ENCODE results near the gene ZNF81. TPM values are rescaled to one million over a fixed set of nuclear protein-coding genes. Genes with fewer than 3 reads are reported as not detected.
A peak's percentile ranks its signal among the peaks of the same experiment; 100 is the strongest.

Gene ZNF81
- polyA plus RNA-seq, 2 of the 4 experiments (the other 2 are of a cell fraction), result 3.8 to 8.3 TPM

- no peak for DNase-seq (ENCODE audit: low read depth in 1 of 2, low spot score in 1 of 2)
- ATAC-seq, result no peak
- Histone ChIP-seq H3K4me1 (no peaks in the 10 kb centered on the region), H3K4me3 (no peak overlapping the region), H3K4me2 (no peak overlapping the region), H3K27ac (no peak overlapping the region), H3K9me3 (no peaks in the 10 kb centered on the region)
- ChIA-PET POLR2A (no interaction called here), CTCF (no interaction called here)
- WGBS (ENCODE audit: missing lambda C conversion rate), result 61% methylated on average over 3 of the region's 3 CpGs
- FAIRE-seq, result no peak
- TF ChIP-seq FOSB (CRISPR knock-in tag; IDR thresholded peaks at IDR 0.05) (no peak), ESRRA (IDR thresholded peaks at IDR 0.05; ENCODE audit: borderline replicate concordance, low read length) (no peak), EHMT2 (IDR thresholded peaks at IDR 0.05; ENCODE audit: low read depth) (no peak), MYC (IDR thresholded peaks at IDR 0.05; ENCODE audit: borderline replicate concordance, low read length) (no peak), HEYL (CRISPR knock-in tag; IDR thresholded peaks at IDR 0.05) (no peak), MAFK (IDR thresholded peaks at IDR 0.05; ENCODE audit: partially characterized antibody) (no peak), GATA3 (IDR thresholded peaks at IDR 0.05; ENCODE audit: borderline replicate concordance) (no peak), HMGXB4 (CRISPR knock-in tag; IDR thresholded peaks at IDR 0.05; ENCODE audit: borderline replicate concordance) (no peak), JUNB (IDR thresholded peaks at IDR 0.05) (no peak), TFCP2L1 (CRISPR knock-in tag; IDR thresholded peaks at IDR 0.05) (no peak), FOSL2 (IDR thresholded peaks at IDR 0.05) (no peak), FOSL2 (CRISPR knock-in tag; IDR thresholded peaks at IDR 0.05) (no peak)
Measured at GRCh38 chrX:47885501-47885900, 48.8 kb downstream of the ZNF81 start.

GRCh38 chrX:47898024-47898423 lies 61.3 kb downstream of the ZNF81 start:
- FAIRE-seq (no peak), ATAC-seq (no peak), DNase-seq (ENCODE audit: low read depth in 1 of 2, low spot score in 1 of 2) (no peak)
- Histone ChIP-seq H3K9me3 (0 out of 3 replicates have a peak, but pooled peaks cover 3% of the 10 kb centered on the region), H3K4me3 (no peak overlapping the region), H3K27ac (no peak overlapping the region), H3K4me2 (no peak overlapping the region), H3K4me1 (no peaks in the 10 kb centered on the region)
- POLR2A ChIA-PET, result no interaction called here
- CTCF ChIA-PET, result no interaction called here
- no peak for TF ChIP-seq FOSB (CRISPR knock-in tag; IDR thresholded peaks at IDR 0.05)
- no peak for TF ChIP-seq EP300 (IDR thresholded peaks at IDR 0.05)
- no peak for TF ChIP-seq SMC3 (IDR thresholded peaks at IDR 0.05)
- TF ChIP-seq RNF2 (IDR thresholded peaks at IDR 0.05; ENCODE audit: borderline replicate concordance, low read depth), result no peak
- TF ChIP-seq MYC (IDR thresholded peaks at IDR 0.05; ENCODE audit: borderline replicate concordance, low read length), result no peak
- TF ChIP-seq HES2 (IDR thresholded peaks at IDR 0.05), result no peak
- TF ChIP-seq NPAS2 (CRISPR knock-in tag; IDR thresholded peaks at IDR 0.05; ENCODE audit: borderline replicate concordance), result no peak
- no peak for TF ChIP-seq JUN (IDR thresholded peaks at IDR 0.05)
- TF ChIP-seq USF2 (IDR thresholded peaks at IDR 0.05), result no peak
- TF ChIP-seq RCOR1 (IDR thresholded peaks at IDR 0.05; ENCODE audit: low read depth, low read length), result no peak
- no peak for TF ChIP-seq CBX2 (IDR thresholded peaks at IDR 0.05; ENCODE audit: borderline replicate concordance, low read depth)
- no peak for TF ChIP-seq CBX8 (IDR thresholded peaks at IDR 0.05)
- TF ChIP-seq CHD4 (IDR thresholded peaks at IDR 0.05; ENCODE audit: borderline replicate concordance), result no peak
- TF ChIP-seq POLR2AphosphoS2 (conservative IDR thresholded peaks at IDR 0.05; ENCODE audit: low read length), result no peak
- no peak for TF ChIP-seq POLR2A (IDR thresholded peaks at IDR 0.05; ENCODE audit: low read length)

GRCh38 chrX:47900833-47901232 lies 64.1 kb downstream of the ZNF81 start:
- ChIA-PET CTCF (no interaction called here), POLR2A (no interaction called here)
- 0 out of 3 replicates have a peak, but pooled peaks cover 3% of the 10 kb centered on the region for H3K9me3 ChIP-seq
- 82% methylated on average over 4 of the region's 4 CpGs for WGBS (ENCODE audit: missing lambda C conversion rate)
- H3K27ac ChIP-seq, result no peak overlapping the region
- peak; percentile 43 for FAIRE-seq
- TF ChIP-seq POLR2A (IDR thresholded peaks at IDR 0.05; ENCODE audit: low read length), result no peak
- TF ChIP-seq ZNF302 (CRISPR knock-in tag; IDR thresholded peaks at IDR 0.05), result no peak
- ATAC-seq, result no peak
- H3K4me2 ChIP-seq, result no peak overlapping the region
- no peak for DNase-seq (ENCODE audit: low read depth in 1 of 2, low spot score in 1 of 2)
- H3K4me3 ChIP-seq, result no peak overlapping the region
- no peaks in the 10 kb centered on the region for H3K4me1 ChIP-seq

All from A549 (cell line).